CD4-positive, CD25-positive, alpha-beta regulatory T cell (primary cell): ENCODE data around the gene TPPP. TPM values are rescaled to one million over a fixed set of nuclear protein-coding genes. Genes with fewer than 3 reads are reported as not detected.
"Not testable (repeated sequence)": the region's sequence is repeated elsewhere in the genome, so short reads cannot be mapped to it uniquely, and the experiment has no call there.

Experiments
- ATAC-seq, 2 donors: fragments of 150-1000 bp; cut with Tn5 transposase; one replicate each; pipeline ENCODE4 v1.10.0; 2021; ENCODE audit warnings: low read depth in 2 of 2, moderate number of reproducible peaks in 2 of 2, moderate library complexity in 1 of 2
- DNase-seq, 3 donors: peaks; one replicate each; pipeline versions ENCODE4 v3.0.0 to v3.0.0-alpha.2; 2012 to 2022; ENCODE audit warnings: mixed read lengths in 1 of 3
- H3K27ac ChIP-seq: one replicate; pipeline ENCODE4 v1.7.0; 2013; ENCODE audit warnings: mild to moderate bottlenecking, low read length; ENCODE audit not compliant: insufficient read depth, poor library complexity, severe bottlenecking
- H3K27me3 ChIP-seq: one replicate; pipeline ENCODE4 v1.7.0; 2013; ENCODE audit warnings: low read length; ENCODE audit not compliant: control insufficient read depth, insufficient read depth
- H3K36me3 ChIP-seq: one replicate; pipeline ENCODE4 v1.7.0; 2013; ENCODE audit warnings: mild to moderate bottlenecking, low read length, moderate library complexity; ENCODE audit not compliant: control insufficient read depth, insufficient read depth
- H3K4me1 ChIP-seq: 2 replicates; pipeline ENCODE4 v1.7.0; 2013; ENCODE audit warnings: mild to moderate bottlenecking, low read length; ENCODE audit not compliant: insufficient read depth, control insufficient read depth, poor library complexity, severe bottlenecking
- H3K4me3 ChIP-seq: one replicate; pipeline ENCODE4 v1.7.0; 2013; ENCODE audit warnings: low read depth, mild to moderate bottlenecking, low read length, moderate library complexity
- H3K9me3 ChIP-seq, 2 experiments: 1 replicate in 1 of 2; 2 replicates in 1 of 2; pipeline ENCODE4 v1.7.0; 2013; ENCODE audit warnings: low read length in 2 of 2, mild to moderate bottlenecking in 1 of 2, moderate library complexity in 1 of 2; ENCODE audit not compliant: control insufficient read depth in 2 of 2
- H3K27ac Mint-ChIP-seq, 3 donors: one replicate each; pipeline ENCODE4 v1.8.0; 2020 to 2022; ENCODE audit warnings: mild to moderate bottlenecking in 3 of 3, mixed read lengths in 3 of 3, moderate library complexity in 2 of 3
- H3K27me3 Mint-ChIP-seq: one replicate; pipeline ENCODE4 v1.8.0; 2022; ENCODE audit warnings: mild to moderate bottlenecking, mixed read lengths
- H3K36me3 Mint-ChIP-seq: one replicate; pipeline ENCODE4 v1.8.0; 2020; ENCODE audit warnings: mixed read lengths
- H3K4me1 Mint-ChIP-seq, 4 donors: one replicate each; pipeline ENCODE4 v1.8.0; 2020 to 2022; ENCODE audit warnings: mixed read lengths in 4 of 4, mild to moderate bottlenecking in 1 of 4
- H3K4me3 Mint-ChIP-seq, 4 donors: one replicate each; pipeline ENCODE4 v1.8.0; 2020 to 2022; ENCODE audit warnings: mild to moderate bottlenecking in 4 of 4, mixed read lengths in 4 of 4, moderate library complexity in 3 of 4
- H3K9me3 Mint-ChIP-seq, 7 donors: one replicate each; pipeline ENCODE4 v1.8.0; 2020 to 2022; ENCODE audit warnings: mixed read lengths in 7 of 7, mild to moderate bottlenecking in 3 of 7, moderate library complexity in 2 of 7
- polyA plus RNA-seq, 4 donors: library from polyadenylated mRNA; unstranded; fragments of 300-500 nt; fragmentation: Illumina TruSeq; gene quantifications; one replicate each; pipeline ENCODE4 v1.2.3, GENCODE V29; 2021
- total RNA-seq: library from RNA; stranded (reverse); gene quantifications from one replicate; pipeline ENCODE4 v1.2.3, GENCODE V29; 2022

Gene TPPP
- total RNA-seq (12.4 TPM), polyA plus RNA-seq (under 1 TPM; 0.03 to 0.75 (median 0.16) TPM)

DNA sequence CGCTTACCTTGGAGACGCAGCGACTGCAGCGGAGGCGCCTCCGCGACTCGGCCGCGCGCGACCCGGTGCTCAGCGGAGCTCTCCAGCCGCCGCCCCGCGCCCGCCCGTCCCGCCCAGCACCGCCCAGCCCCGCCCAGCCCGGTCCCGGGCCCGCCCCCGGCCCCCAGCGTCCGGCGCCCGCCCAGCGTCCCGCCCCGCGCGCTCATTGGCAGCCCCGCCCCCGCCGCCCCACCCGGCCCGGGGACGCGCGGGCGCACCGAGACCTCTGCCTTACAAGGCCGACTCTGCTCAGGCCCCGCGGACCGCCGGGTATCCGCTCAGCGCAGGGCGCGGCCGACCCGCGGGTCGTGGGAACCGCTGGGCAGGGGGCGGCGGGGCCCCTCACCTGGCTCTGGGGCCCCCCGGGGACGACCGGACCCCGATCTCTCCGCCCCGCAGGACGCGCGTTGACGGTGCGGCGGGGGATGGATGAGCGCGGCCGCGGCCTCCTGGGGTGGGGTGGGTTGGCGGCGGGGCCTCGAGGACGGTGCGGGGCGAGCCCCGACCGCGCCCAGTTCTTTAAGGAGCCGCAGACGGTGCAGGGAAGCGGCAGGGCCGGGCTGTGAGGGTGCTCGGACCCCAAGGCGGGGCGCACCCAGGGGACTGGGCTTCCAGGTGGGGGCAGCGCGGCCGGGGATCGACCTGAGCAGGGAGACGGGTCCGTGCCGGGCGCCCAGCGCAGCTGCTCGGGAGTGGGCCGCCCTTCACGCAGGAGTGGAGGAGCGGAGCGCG lies at the start of gene TPPP:
Gene TPPP (minus strand): TSS at position 82 of the 771 bp plus-strand sequence. CDS start 15,292 bp downstream, outside the sequence.
- H3K27ac ChIP-seq, H3K27ac Mint-ChIP-seq, H3K27me3 Mint-ChIP-seq, H3K4me3 ChIP-seq, H3K27me3 ChIP-seq, H3K36me3 Mint-ChIP-seq, H3K4me1 Mint-ChIP-seq, H3K36me3 ChIP-seq, H3K9me3 Mint-ChIP-seq, H3K9me3 ChIP-seq: not testable (repeated sequence)
- peak; percentile 67 to 74 (median 70) for DNase-seq
- peak; percentile 84 to 88 for ATAC-seq
- peak within 1 kb of the TSS in 2 of 4 donors; percentile 10 to 71 for H3K4me3 Mint-ChIP-seq
- peaks cover 12% of the 10 kb centered on the region for H3K4me1 ChIP-seq

DNA sequence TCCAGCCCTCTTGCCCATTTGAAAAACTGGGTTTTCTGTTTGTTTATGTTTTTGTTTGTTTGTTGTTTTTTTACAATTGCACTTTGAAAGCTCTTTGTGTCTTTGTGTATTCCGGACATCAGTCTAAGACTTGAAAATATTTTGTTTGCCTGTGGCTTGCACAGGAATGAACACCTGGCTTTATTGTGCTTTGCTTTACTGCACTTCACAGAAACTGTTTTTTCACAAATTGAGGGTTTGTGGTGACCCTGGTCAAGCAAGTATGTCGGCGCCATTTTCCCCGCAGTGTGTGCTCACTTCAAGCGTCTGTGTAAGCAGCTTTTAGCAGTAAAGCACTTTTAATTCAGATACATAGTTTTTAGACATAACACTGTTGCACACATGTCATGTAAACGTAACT lies 49.1 kb upstream of the TPPP start:
- not testable (repeated sequence) for ATAC-seq, H3K4me1 Mint-ChIP-seq, H3K4me3 ChIP-seq, H3K27me3 Mint-ChIP-seq, H3K36me3 Mint-ChIP-seq, H3K27ac Mint-ChIP-seq, H3K4me3 Mint-ChIP-seq, H3K27ac ChIP-seq, H3K9me3 ChIP-seq, H3K36me3 ChIP-seq, H3K4me1 ChIP-seq, H3K9me3 Mint-ChIP-seq, H3K27me3 ChIP-seq, DNase-seq

DNA sequence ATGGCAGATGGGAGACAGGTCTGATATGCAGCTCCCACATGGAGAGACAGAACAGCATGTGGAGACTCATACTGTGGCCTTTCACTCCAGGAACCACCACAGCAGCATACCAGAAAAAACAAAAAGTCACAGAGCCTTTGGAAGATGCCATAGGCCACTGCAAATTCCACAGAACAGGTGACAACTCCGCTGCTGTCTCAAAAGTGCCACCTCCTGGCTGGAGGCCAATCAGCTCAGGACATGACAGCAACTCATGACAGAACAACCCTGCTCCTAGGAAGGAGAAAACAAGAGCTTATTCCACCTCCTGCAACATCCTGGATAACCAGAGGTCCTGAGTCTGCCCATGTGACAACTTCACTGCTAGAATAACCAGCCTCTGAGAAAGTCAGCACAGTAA lies 41.0 kb upstream of the TPPP start:
- not testable (repeated sequence) for H3K9me3 ChIP-seq, H3K36me3 ChIP-seq, H3K27me3 Mint-ChIP-seq, H3K4me3 Mint-ChIP-seq, H3K4me1 Mint-ChIP-seq, DNase-seq, H3K27me3 ChIP-seq, H3K9me3 Mint-ChIP-seq, H3K27ac ChIP-seq, H3K4me3 ChIP-seq, H3K4me1 ChIP-seq, H3K27ac Mint-ChIP-seq, H3K36me3 Mint-ChIP-seq, ATAC-seq

DNA sequence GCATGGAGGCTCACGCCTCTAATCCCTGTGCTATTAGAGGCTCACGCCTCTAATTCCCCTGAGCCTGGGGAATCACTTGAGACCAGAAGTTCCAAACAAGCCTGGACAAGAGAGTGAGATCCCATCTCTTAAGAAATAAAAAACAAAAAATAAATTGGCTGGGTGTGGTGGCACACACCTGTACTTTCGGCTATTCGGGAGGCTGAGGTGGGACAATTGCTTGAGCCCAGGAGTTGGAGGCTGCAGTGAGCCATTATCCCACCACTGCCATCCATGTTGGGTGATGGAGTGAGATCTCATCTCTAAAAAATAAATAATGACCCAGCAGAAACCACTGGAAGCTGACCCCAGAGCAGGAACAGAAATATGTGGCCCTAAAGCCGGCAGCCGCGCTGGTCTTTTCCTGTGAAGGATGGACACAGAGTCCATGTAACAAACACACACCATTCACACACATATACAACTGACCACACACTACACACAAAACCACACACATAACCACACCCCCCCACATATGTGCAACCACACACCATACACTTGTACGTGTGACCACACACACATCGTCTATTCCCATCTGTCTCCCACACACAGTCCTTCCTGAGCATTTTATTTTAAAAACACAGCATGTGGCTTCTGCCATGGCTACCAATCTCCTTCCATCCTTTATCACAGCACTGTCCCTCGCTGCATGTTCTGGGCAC lies 39.8 kb upstream of the TPPP start:
- H3K4me3 Mint-ChIP-seq, H3K9me3 Mint-ChIP-seq, H3K36me3 Mint-ChIP-seq, H3K27ac Mint-ChIP-seq, H3K4me1 ChIP-seq, DNase-seq, H3K4me1 Mint-ChIP-seq, H3K27ac ChIP-seq, H3K36me3 ChIP-seq, H3K27me3 ChIP-seq, H3K4me3 ChIP-seq, H3K9me3 ChIP-seq, ATAC-seq: not testable (repeated sequence)
- peaks cover 12% of the 10 kb centered on the region for H3K27me3 Mint-ChIP-seq

DNA sequence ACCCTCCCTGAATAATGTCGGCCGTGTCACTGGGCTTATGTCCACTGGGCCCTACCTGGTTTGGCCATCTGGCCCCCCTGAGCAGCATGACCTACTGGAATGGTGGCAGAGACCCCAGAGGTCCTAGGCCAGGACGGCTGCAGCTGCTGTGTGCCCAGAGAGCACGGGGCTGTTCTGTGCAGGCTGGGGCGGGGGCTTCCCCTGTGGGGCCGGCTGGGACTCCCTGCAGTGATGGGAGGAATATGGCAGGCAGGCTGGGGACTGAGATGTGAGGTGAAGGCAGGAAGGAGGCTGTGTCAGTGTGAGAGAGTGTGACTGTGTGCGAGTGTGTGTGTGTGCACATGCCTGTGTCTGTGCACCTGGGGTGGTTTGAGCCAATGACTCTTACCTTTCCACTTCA lies 36.1 kb upstream of the TPPP start:
- not testable (repeated sequence) for H3K27ac Mint-ChIP-seq, H3K36me3 Mint-ChIP-seq, H3K9me3 Mint-ChIP-seq

DNA sequence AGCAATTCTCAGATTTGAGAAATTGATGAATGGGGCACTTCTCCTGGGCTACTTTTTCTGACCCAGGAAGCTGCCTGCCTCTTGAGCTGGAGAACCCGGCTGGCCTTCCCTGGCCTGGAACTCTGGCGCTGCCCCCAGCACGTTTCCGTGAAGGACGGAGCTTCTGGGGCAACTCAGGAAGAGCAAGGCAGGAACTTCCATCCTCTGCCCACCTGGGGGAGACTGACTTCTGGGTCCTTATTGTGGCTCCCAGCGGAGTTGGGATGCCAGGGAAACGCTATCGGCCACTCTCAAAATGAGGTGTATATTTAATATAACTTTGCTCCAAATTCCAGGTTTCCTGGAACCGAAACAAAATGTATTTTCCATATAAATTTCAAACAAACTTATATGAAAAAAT lies 33.9 kb upstream of the TPPP start:
- DNase-seq, ATAC-seq, H3K9me3 Mint-ChIP-seq, H3K36me3 Mint-ChIP-seq, H3K27ac Mint-ChIP-seq, H3K27ac ChIP-seq, H3K4me3 ChIP-seq, H3K27me3 Mint-ChIP-seq, H3K4me1 Mint-ChIP-seq, H3K9me3 ChIP-seq, H3K27me3 ChIP-seq, H3K4me1 ChIP-seq, H3K4me3 Mint-ChIP-seq, H3K36me3 ChIP-seq: not testable (repeated sequence)

More for the DNA sequence above, 36.1 kb upstream of the TPPP start:
- not testable (repeated sequence) for DNase-seq, H3K4me1 ChIP-seq, H3K27me3 ChIP-seq, H3K27me3 Mint-ChIP-seq, H3K4me3 Mint-ChIP-seq, H3K27ac ChIP-seq, H3K4me1 Mint-ChIP-seq, H3K4me3 ChIP-seq, H3K9me3 ChIP-seq, H3K36me3 ChIP-seq
- ATAC-seq, result peak in 1 of 2 donors; percentile 14

DNA sequence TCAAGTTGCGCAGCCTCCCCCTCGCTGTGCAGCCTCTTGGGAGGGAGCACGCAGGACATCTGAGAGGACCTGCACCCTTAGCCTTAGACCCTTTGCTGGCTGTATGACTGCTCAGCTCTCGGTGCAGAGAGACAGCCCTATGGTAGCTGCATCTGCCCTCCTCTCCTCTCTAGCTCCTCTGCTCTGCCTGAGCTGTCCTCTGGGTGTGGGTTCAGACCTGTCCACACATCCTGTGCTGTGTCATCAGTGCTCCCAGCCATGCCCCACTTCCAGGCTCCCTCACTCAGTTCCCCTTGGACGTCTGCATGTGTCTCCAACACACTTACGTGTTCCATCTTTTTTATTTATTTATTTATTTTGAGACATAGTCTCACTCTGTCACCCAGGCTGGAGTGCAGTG lies 30.7 kb upstream of the TPPP start:
- H3K4me3 ChIP-seq, H3K4me1 ChIP-seq, H3K36me3 Mint-ChIP-seq, H3K27ac Mint-ChIP-seq, H3K9me3 ChIP-seq, DNase-seq, H3K27ac ChIP-seq, ATAC-seq, H3K4me3 Mint-ChIP-seq, H3K27me3 ChIP-seq, H3K36me3 ChIP-seq, H3K27me3 Mint-ChIP-seq, H3K4me1 Mint-ChIP-seq: not testable (repeated sequence)
- H3K9me3 Mint-ChIP-seq, result peaks cover 0 to 18% (median 4%) of the 10 kb centered on the region in 7 donors

DNA sequence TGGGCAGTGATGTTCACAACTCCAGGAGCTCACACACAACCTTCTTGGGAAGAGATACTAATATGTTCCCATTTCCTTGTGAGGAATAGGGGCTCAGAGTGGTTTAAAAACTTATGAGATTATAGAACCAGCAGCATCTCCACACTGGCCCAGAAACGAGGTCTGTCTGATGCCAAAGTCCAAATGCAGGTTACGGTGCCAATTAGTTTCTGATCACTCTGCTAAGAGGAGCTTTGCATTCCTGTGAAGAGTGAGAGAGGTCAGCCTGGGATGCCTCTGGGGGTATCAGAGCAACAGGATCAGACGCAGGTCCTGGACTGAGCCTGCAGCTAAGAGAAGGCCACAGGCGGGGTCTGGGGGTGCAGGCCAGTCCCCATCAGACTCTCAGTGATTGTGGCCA lies 30.2 kb upstream of the TPPP start:
- H3K4me3 Mint-ChIP-seq, H3K27me3 ChIP-seq, H3K27me3 Mint-ChIP-seq, DNase-seq, H3K4me1 ChIP-seq, H3K27ac ChIP-seq, ATAC-seq, H3K9me3 ChIP-seq, H3K36me3 ChIP-seq, H3K36me3 Mint-ChIP-seq, H3K27ac Mint-ChIP-seq, H3K4me3 ChIP-seq, H3K4me1 Mint-ChIP-seq: not testable (repeated sequence)
- H3K9me3 Mint-ChIP-seq, result peaks cover 0 to 21% (median 5%) of the 10 kb centered on the region in 7 donors
